ENCODE measurements around the gene TRIM62. TPM values are rescaled to one million over a fixed set of nuclear protein-coding genes. Genes with fewer than 3 reads are reported as not detected.

TRIM62 gene
- total and polyA plus RNA-seq, 4 donors = 0.60 to 1.3 (median 1.1) TPM

- Histone ChIP-seq H3K27ac (ENCODE audit: low read depth in 1 of 2, low read length in 2 of 2) (no peak overlapping the region), H3K9ac (ENCODE audit: low read depth in 1 of 2, low read length in 2 of 2) (no peak overlapping the region), H3K4me1 (ENCODE audit: control insufficient read depth in 4 of 4, insufficient read depth in 4 of 4, low read length in 3 of 4) (no peaks in the 10 kb centered on the region), H3K9me3 (ENCODE audit: control insufficient read depth in 4 of 4, low read length in 3 of 4) (no peaks in the 10 kb centered on the region), H3K4me3 (ENCODE audit: low read depth in 1 of 3, low read length in 3 of 3) (no peak overlapping the region), H3K36me3 (ENCODE audit: control insufficient read depth in 4 of 4, insufficient read depth in 3 of 4, low read depth in 1 of 4, low read length in 3 of 4) (no peaks in the 10 kb centered on the region), H3K27me3 (ENCODE audit: control insufficient read depth in 4 of 4, insufficient read depth in 4 of 4, low read length in 3 of 4) (no peaks in the 10 kb centered on the region)
- WGBS = 79% methylated on average over 7 of the region's 7 CpGs
- TF ChIP-seq GABPA (IDR thresholded peaks at IDR 0.05 in 1 of 2, conservative IDR thresholded peaks at IDR 0.05 in 1 of 2) (no peak), ATF3 (IDR thresholded peaks at IDR 0.05) (no peak), NR2F2 (IDR thresholded peaks at IDR 0.05) (no peak), HNF4G (IDR thresholded peaks at IDR 0.05) (no peak), CTCF (IDR thresholded peaks at IDR 0.05; ENCODE audit: low read depth, low read length, missing input control) (no peak), FOXA1 (IDR thresholded peaks at IDR 0.05) (no peak), RXRA (IDR thresholded peaks at IDR 0.05) (no peak), SP1 (IDR thresholded peaks at IDR 0.05) (no peak), HNF4A (conservative IDR thresholded peaks at IDR 0.05) (no peak), ZBTB33 (IDR thresholded peaks at IDR 0.05) (no peak), FOXA2 (IDR thresholded peaks at IDR 0.05) (no peak), REST (IDR thresholded peaks at IDR 0.05) (no peak), EGR1 (IDR thresholded peaks at IDR 0.05; ENCODE audit: low read depth in 2 of 2) (no peak), TAF1 (conservative IDR thresholded peaks at IDR 0.05) (no peak), YY1 (IDR thresholded peaks at IDR 0.05) (no peak), JUND (IDR thresholded peaks at IDR 0.05) (no peak), MAX (IDR thresholded peaks at IDR 0.05) (no peak), RAD21 (IDR thresholded peaks at IDR 0.05) (no peak)
- no peak for DNase-seq (ENCODE audit: low spot score)
Measured at GRCh38 chr1:33149453-33150190, 32.2 kb downstream of the TRIM62 start.
